ENCODE data around the gene PTPRK.

Gene PTPRK

GRCh38 chr6:128432394-128432793 is 88.0 kb downstream of the PTPRK start:
- H3K4me3 ChIP-seq (ENCODE audit: low read length), result no peak overlapping the region
- H3K9me3 ChIP-seq (ENCODE audit: insufficient read depth, low read depth, low read length), result no peaks in the 10 kb centered on the region
- no peak overlapping the region for H3K27ac ChIP-seq (ENCODE audit: low read depth, low read length)
- no peaks in the 10 kb centered on the region for H3K36me3 ChIP-seq (ENCODE audit: insufficient read depth, low read length)
- peaks cover 33% of the 10 kb centered on the region for H3K4me1 ChIP-seq (ENCODE audit: insufficient read depth, low read length)
- H3K27me3 ChIP-seq (ENCODE audit: insufficient read depth, low read length), result no peaks in the 10 kb centered on the region
- no peak overlapping the region for H3K9ac ChIP-seq (ENCODE audit: low read depth, low read length)

DNA sequence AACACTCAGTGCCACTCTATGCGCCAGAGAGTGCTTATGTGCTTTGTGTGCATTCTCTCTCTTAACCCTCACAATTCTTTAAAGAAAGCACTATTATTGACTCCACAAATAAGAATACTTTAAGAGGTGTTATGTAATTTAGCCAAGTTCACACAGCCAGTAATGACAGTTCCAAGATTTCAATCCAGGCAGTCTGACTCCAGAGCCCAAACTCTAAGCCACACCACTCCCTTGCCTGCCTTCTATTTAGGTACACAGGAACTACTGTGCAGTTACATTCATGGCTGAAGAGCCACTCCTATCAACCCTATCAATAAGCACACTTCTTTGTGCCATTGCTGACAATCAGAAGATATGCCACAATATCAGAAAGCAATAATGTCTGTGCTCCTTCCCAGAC is 93.3 kb downstream of the PTPRK start:
- Histone ChIP-seq H3K4me3 (ENCODE audit: low read length) (no peak overlapping the region), H3K9me3 (ENCODE audit: insufficient read depth, low read depth, low read length) (no peaks in the 10 kb centered on the region), H3K27me3 (ENCODE audit: insufficient read depth, low read length) (no peaks in the 10 kb centered on the region), H3K27ac (ENCODE audit: low read depth, low read length) (no peak overlapping the region), H3K4me1 (ENCODE audit: insufficient read depth, low read length) (peaks cover 15% of the 10 kb centered on the region), H3K36me3 (ENCODE audit: insufficient read depth, low read length) (no peaks in the 10 kb centered on the region), H3K9ac (ENCODE audit: low read depth, low read length) (no peak overlapping the region)
- WGBS, result 89% methylated on average over 1 of the region's 1 CpG

- no peak overlapping the region for H3K27ac ChIP-seq (ENCODE audit: low read depth, low read length)
- H3K4me3 ChIP-seq (ENCODE audit: low read length), result no peak overlapping the region
- no peak overlapping the region for H3K9ac ChIP-seq (ENCODE audit: low read depth, low read length)
- peaks cover 3% of the 10 kb centered on the region; the same call in 1 of the 2 replicates for H3K4me1 ChIP-seq (ENCODE audit: insufficient read depth, low read length)
- no peaks in the 10 kb centered on the region for H3K36me3 ChIP-seq (ENCODE audit: insufficient read depth, low read length)
- 96% methylated on average over 2 of the region's 2 CpGs for WGBS
- no peaks in the 10 kb centered on the region for H3K27me3 ChIP-seq (ENCODE audit: insufficient read depth, low read length)
- H3K9me3 ChIP-seq (ENCODE audit: insufficient read depth, low read depth, low read length), result no peaks in the 10 kb centered on the region
These were observed 94.5 kb downstream of the PTPRK start for GRCh38 chr6:128425856-128426255.

DNA sequence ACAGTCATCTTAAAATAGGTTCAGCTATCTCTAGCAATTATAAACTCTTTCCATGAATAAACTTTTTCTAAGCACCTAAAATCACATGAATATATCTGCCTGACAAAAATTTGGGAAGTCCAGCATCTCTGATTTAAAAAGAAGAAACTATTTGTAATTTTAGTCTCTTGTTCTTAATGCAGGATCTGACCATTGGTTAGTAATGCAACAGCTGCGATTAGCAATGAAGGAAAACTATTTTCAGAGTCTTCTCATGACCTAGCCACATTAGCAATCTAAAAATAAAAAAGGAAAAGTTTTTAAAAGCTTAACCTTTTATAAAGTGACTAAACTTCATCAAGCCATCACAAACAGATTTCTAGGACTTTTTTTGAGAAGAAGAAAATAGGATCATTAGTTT is 97.5 kb downstream of the PTPRK start:
- 100% methylated on average over 1 of the region's 1 CpG for WGBS
- Histone ChIP-seq H3K27ac (ENCODE audit: low read depth, low read length) (no peak overlapping the region), H3K36me3 (ENCODE audit: insufficient read depth, low read length) (no peaks in the 10 kb centered on the region), H3K9me3 (ENCODE audit: insufficient read depth, low read depth, low read length) (no peaks in the 10 kb centered on the region), H3K9ac (ENCODE audit: low read depth, low read length) (no peak overlapping the region), H3K4me3 (ENCODE audit: low read length) (no peak overlapping the region), H3K27me3 (ENCODE audit: insufficient read depth, low read length) (no peaks in the 10 kb centered on the region), H3K4me1 (ENCODE audit: insufficient read depth, low read length) (peaks cover 3% of the 10 kb centered on the region; the same call in 1 of the 2 replicates)

- no peak overlapping the region for H3K4me3 ChIP-seq (ENCODE audit: low read length)
- H3K27ac ChIP-seq (ENCODE audit: low read depth, low read length), result no peak overlapping the region
- H3K9me3 ChIP-seq (ENCODE audit: insufficient read depth, low read depth, low read length), result no peaks in the 10 kb centered on the region
- H3K36me3 ChIP-seq (ENCODE audit: insufficient read depth, low read length), result no peaks in the 10 kb centered on the region
- H3K9ac ChIP-seq (ENCODE audit: low read depth, low read length), result no peak overlapping the region
- peaks cover 3% of the 10 kb centered on the region; the same call in 1 of the 2 replicates for H3K4me1 ChIP-seq (ENCODE audit: insufficient read depth, low read length)
- no peaks in the 10 kb centered on the region for H3K27me3 ChIP-seq (ENCODE audit: insufficient read depth, low read length)
These were observed 98.2 kb downstream of the PTPRK start for GRCh38 chr6:128422200-128422599.

DNA sequence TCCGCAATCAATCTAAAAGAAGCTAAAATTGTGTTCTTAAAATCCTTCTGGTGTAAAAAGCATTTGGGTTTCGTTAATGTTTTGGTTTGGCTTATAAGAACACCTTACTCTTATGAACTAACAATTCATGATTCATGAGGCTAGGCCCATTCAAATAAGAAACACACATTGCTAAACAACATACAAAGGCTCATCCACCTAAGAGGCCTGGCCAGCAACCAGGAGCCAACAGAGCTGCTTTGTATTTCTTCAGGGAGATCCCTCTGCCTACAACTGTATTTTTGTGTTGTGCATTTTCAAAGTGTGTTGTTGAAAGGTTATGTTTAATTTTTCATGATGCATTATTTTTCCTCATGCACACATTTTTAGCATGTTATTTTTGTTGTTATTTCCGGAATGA is 98.6 kb downstream of the PTPRK start:
- Histone ChIP-seq H3K36me3 (ENCODE audit: insufficient read depth, low read length) (no peaks in the 10 kb centered on the region), H3K4me3 (ENCODE audit: low read length) (no peak overlapping the region), H3K9me3 (ENCODE audit: insufficient read depth, low read depth, low read length) (no peaks in the 10 kb centered on the region), H3K9ac (ENCODE audit: low read depth, low read length) (no peak overlapping the region), H3K27ac (ENCODE audit: low read depth, low read length) (no peak overlapping the region), H3K4me1 (ENCODE audit: insufficient read depth, low read length) (peaks cover 3% of the 10 kb centered on the region; the same call in 1 of the 2 replicates), H3K27me3 (ENCODE audit: insufficient read depth, low read length) (no peaks in the 10 kb centered on the region)
- 100% methylated on average over 1 of the region's 3 CpGs for WGBS

- Histone ChIP-seq H3K27me3 (ENCODE audit: insufficient read depth, low read length) (no peaks in the 10 kb centered on the region), H3K4me1 (ENCODE audit: insufficient read depth, low read length) (peaks cover 7% of the 10 kb centered on the region; the same call in 1 of the 2 replicates), H3K4me3 (ENCODE audit: low read length) (no peak overlapping the region), H3K27ac (ENCODE audit: low read depth, low read length) (no peak overlapping the region), H3K9ac (ENCODE audit: low read depth, low read length) (no peak overlapping the region), H3K9me3 (ENCODE audit: insufficient read depth, low read depth, low read length) (no peaks in the 10 kb centered on the region), H3K36me3 (ENCODE audit: insufficient read depth, low read length) (no peaks in the 10 kb centered on the region)
- WGBS, result over 99% methylated on average over 5 of the region's 5 CpGs
These were observed 102.7 kb downstream of the PTPRK start for GRCh38 chr6:128417698-128418097.

DNA sequence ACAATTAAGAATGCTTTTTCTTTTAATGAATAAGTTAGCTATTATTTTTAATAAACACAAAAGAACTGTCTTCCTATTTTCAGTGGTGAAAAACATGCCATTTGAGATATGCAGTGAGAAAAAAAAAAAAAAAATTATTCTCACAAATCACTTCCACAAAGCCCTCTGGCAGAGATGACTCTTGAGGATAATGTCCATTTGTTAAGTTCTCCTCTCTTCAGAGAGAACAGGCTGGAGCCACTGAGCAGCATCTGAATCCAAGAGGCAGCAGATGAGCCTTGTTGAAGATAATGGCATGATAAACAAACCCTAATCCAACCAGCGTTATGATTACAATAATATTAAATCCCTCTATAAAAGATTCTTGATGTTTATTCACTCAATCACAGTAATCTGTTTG is 105.0 kb downstream of the PTPRK start:
- WGBS, result no CpG with 5 or more reads among the region's 1 CpG
- H3K27ac ChIP-seq (ENCODE audit: low read depth, low read length), result no peak overlapping the region
- H3K4me1 ChIP-seq (ENCODE audit: insufficient read depth, low read length), result peaks cover 4% of the 10 kb centered on the region; the same call in 1 of the 2 replicates
- no peaks in the 10 kb centered on the region for H3K36me3 ChIP-seq (ENCODE audit: insufficient read depth, low read length)
- H3K27me3 ChIP-seq (ENCODE audit: insufficient read depth, low read length), result no peaks in the 10 kb centered on the region
- H3K9ac ChIP-seq (ENCODE audit: low read depth, low read length), result no peak overlapping the region
- no peaks in the 10 kb centered on the region for H3K9me3 ChIP-seq (ENCODE audit: insufficient read depth, low read depth, low read length)
- H3K4me3 ChIP-seq (ENCODE audit: low read length), result no peak overlapping the region

- Histone ChIP-seq H3K9ac (ENCODE audit: low read depth, low read length) (no peak overlapping the region), H3K9me3 (ENCODE audit: insufficient read depth, low read depth, low read length) (no peaks in the 10 kb centered on the region), H3K4me1 (ENCODE audit: insufficient read depth, low read length) (peaks cover 4% of the 10 kb centered on the region; the same call in 1 of the 2 replicates), H3K4me3 (ENCODE audit: low read length) (no peak overlapping the region), H3K27me3 (ENCODE audit: insufficient read depth, low read length) (no peaks in the 10 kb centered on the region), H3K36me3 (ENCODE audit: insufficient read depth, low read length) (no peaks in the 10 kb centered on the region), H3K27ac (ENCODE audit: low read depth, low read length) (no peak overlapping the region)
- WGBS, result 95% methylated on average over 6 of the region's 6 CpGs
These were observed 105.5 kb downstream of the PTPRK start for GRCh38 chr6:128414943-128415342.

DNA sequence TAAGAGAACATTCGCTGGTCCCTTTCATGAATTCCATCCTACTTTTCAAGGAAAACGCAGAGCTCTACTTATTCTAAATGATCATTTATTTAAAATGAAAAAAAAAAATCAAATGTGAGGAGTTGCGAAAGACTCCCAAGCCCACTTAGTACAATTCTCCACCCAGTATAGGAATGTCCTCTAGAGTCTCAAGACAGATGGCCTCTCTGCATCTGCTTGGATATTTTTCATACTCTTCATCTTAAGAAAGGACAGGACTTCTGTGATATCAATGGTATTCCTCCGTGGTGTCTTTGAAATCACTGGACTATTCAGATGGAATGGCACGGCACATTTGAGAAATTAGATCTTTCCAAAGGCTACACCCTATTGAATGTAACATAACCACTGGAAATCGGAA is 107.1 kb downstream of the PTPRK start:
- H3K4me3 ChIP-seq (ENCODE audit: low read length), result no peak overlapping the region
- WGBS, result 95% methylated on average over 6 of the region's 6 CpGs
- no peaks in the 10 kb centered on the region for H3K9me3 ChIP-seq (ENCODE audit: insufficient read depth, low read depth, low read length)
- H3K27me3 ChIP-seq (ENCODE audit: insufficient read depth, low read length), result no peaks in the 10 kb centered on the region
- peaks cover 4% of the 10 kb centered on the region; the same call in 1 of the 2 replicates for H3K4me1 ChIP-seq (ENCODE audit: insufficient read depth, low read length)
- H3K27ac ChIP-seq (ENCODE audit: low read depth, low read length), result no peak overlapping the region
- H3K9ac ChIP-seq (ENCODE audit: low read depth, low read length), result no peak overlapping the region
- H3K36me3 ChIP-seq (ENCODE audit: insufficient read depth, low read length), result no peaks in the 10 kb centered on the region

DNA sequence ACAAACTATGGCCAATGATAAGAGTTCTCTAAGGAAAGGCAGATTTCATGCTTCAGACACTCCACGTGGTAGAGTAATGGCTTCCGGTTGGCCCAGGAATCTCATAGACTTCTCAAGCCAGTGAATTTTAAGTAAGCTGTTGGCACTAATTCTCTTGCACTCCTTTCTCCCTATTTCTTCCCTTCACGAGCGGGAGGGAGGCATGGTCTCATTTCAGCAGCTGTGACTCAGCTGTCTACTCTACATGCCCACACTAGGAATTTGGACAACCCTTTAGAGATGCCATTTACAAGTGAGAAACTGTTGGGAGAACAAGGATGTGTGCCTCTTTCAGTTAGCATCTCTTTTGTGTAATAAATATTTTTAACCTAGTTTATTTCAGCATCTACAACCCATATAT is 107.7 kb downstream of the PTPRK start:
- H3K9me3 ChIP-seq (ENCODE audit: insufficient read depth, low read depth, low read length), result no peaks in the 10 kb centered on the region
- 91% methylated on average over 4 of the region's 4 CpGs for WGBS

GRCh38 chr6:128410584-128410983 is 109.8 kb downstream of the PTPRK start:
- no peak overlapping the region; the same call in 1 of the 2 replicates for H3K27ac ChIP-seq (ENCODE audit: low read depth, low read length)
- H3K36me3 ChIP-seq (ENCODE audit: insufficient read depth, low read length), result no peaks in the 10 kb centered on the region
- no peak overlapping the region for H3K9ac ChIP-seq (ENCODE audit: low read depth, low read length)
- 89% methylated on average over 4 of the region's 4 CpGs for WGBS
- H3K4me1 ChIP-seq (ENCODE audit: insufficient read depth, low read length), result peaks cover 4% of the 10 kb centered on the region; the same call in 1 of the 2 replicates
- H3K9me3 ChIP-seq (ENCODE audit: insufficient read depth, low read depth, low read length), result no peaks in the 10 kb centered on the region
- H3K27me3 ChIP-seq (ENCODE audit: insufficient read depth, low read length), result no peaks in the 10 kb centered on the region
- H3K4me3 ChIP-seq (ENCODE audit: low read length), result no peak overlapping the region

More for the DNA sequence above, 107.7 kb downstream of the PTPRK start:
- H3K4me1 ChIP-seq (ENCODE audit: insufficient read depth, low read length), result peaks cover 4% of the 10 kb centered on the region; the same call in 1 of the 2 replicates
- no peak overlapping the region for H3K9ac ChIP-seq (ENCODE audit: low read depth, low read length)
- no peak overlapping the region for H3K27ac ChIP-seq (ENCODE audit: low read depth, low read length)
- no peaks in the 10 kb centered on the region for H3K36me3 ChIP-seq (ENCODE audit: insufficient read depth, low read length)
- H3K27me3 ChIP-seq (ENCODE audit: insufficient read depth, low read length), result no peaks in the 10 kb centered on the region
- H3K4me3 ChIP-seq (ENCODE audit: low read length), result no peak overlapping the region

Measured in HUES64 (cell line).